Middle frontal gyrus (tissue), 1 donor: Measurements from ENCODE around the gene SAP25.
A peak's percentile ranks its signal among the peaks of the same experiment; 100 is the strongest.

ENCODE experiments used
- DNase-seq: peaks from one replicate; pipeline ENCODE4 v3.0.0-alpha.2; 2015; ENCODE audit warnings: low spot score; ENCODE audit errors: extremely low spot score

SAP25 gene

DNA sequence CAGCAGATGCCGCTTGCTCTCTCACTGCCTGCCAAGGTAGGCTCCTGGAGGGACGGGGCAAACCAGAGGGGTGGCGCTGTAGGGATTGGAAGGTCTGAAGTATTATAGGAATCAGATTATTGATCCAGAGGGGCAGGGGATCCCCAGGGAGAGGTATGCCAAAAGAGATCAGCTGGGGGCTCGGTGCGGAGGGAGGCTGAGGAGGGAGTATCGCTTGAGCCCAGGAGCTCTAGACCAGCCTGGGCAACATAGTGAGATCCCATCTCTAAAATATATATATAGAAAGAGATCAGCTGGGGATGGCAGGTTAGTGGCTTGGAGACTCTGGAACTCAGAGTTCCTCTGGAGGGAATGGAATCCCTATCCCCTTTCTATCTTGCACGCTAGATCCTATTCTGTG, 21.5 kb upstream of the SAP25 start:
- DNase-seq, result no peak

DNA sequence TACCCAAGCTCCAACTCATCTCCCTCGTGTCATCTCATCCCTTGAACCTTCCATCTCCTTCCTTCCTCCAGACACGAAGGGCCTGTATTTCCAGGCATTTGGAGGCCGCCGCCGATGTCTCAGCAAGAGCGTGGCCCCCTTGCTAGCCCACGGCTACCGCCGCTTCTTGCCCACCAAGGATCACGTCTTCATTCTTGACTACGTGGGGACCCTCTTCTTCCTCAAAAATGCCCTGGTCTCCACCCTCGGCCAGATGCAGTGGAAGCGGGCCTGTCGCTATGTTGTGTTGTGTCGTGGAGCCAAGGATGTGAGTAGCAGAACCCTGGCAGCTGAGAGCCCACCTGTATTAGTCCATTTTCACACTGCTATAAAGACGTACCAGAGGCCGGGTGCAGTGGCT, 17.9 kb upstream of the SAP25 start:
- DNase-seq, result no peak

DNA sequence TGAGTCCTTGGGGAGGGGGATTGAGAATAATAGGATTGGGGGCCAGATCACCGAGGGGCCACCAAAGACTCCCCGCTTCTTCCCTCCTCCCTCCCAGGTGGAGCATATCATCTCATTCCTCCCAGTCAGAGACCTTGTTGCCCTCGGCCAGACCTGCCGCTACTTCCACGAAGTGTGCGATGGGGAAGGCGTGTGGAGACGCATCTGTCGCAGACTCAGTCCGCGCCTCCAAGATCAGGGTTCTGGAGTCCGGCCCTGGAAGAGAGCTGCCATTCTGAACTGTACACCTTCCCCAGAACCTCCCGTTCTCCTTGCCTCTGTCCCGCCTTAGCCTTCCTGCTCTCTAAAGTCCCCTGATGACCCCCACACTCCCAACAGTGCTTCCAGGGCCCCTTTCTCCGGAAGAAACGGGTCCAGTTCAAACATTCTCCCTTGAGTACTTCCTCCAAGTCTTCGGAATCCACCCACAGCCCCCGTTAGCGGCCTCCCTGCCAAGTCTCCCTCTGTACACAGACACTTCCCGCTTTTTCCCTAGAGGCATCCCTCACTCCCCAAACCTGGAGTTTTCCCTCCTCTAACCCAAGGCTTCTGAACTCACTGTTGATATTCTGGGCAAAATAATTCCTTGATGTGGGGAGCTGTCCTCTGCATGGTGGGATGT, 16.5 kb upstream of the SAP25 start:
- no peak for DNase-seq

DNA sequence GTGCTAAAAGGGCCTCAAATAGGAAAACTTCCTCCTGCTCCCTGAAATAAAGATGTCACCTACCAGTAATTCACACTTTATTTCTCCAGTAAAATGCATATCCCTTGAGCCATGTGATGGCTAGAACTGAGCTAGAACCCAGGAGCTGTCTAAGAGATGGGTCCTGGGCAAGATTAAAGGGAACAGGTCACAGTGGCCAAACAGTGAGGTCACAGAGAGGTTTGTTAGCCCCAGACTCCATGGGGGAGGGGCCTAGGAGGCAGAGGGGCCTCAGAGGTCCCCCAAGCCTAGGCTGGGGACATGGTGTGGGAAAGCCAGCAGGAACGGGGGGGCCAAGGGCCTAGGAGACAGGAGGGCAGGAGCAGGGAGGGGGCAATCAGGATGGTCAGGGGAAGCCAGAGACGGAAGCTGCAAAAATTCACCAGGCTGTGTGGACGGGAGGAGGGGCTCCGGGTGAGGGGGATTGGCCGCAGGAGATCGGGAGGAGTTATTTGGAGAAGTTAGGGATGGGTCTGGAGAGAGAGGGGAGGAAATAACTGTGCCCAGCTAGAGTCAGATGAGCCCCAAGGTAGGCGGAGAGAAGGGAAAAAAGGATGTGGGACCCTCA, 15.7 kb upstream of the SAP25 start:
- no peak for DNase-seq

DNA sequence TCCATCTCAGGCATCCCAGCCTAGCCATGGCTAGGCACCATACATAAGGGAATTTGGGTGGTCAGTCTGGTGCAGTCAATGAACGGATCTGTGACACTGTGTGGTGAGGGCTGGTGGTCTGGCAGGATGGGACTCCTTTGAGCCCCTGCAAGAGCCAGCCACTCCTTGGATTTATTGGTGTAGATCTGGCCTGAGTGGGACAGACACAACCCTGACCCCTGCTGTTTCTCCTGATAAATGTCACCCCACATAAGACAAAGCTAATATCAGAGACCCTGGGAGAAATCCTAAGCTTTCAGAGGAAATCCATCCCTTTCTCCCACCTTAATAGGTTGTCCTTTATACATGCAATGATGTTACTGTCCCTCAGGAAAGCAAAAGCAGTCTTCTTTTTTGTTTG, 14.7 kb upstream of the SAP25 start:
- no peak for DNase-seq

DNA sequence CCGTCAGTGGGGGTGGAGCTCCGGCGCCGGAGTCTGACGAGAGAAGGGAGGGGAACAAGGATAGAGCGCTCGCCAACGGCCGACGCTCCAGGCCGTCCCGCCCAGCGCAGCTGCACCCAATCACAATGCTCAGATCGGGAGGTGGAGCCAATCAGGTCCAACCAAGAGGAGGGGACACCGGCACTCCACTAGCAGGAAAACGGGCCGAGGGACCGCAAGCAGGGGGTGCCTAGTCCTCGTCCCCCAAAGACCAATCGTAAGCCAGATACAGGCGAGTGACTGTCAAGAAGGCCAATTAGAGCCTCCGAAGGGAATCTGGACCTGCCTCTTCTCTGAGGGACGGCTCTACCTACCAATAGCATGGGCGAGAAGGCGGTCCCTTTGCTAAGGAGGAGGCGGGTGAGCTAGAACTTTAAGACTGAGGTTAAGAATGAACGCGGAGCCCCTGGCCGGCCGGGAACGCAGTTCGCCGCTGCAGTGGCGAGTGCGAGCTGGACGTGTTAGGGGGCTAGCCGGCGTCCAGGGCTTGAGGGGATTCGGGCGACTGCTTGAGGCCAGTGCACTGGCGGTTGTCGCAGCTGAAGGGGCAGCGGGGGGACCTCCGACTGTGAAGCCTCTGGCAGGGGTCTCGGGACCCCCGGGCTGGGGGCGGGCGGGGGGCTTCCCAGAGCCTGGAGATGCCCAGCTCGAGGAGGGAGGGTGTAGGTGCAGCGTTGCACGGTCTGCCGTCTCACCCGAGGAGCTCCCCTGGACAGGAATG, 12.7 kb upstream of the SAP25 start, which contains the start of gene FBXO24:
TSS of gene FBXO24 (plus strand) at position 63 of the 760 bp plus-strand sequence. CDS start at position 361, 298 bp downstream.
- DNase-seq, result peak; percentile 99

DNA sequence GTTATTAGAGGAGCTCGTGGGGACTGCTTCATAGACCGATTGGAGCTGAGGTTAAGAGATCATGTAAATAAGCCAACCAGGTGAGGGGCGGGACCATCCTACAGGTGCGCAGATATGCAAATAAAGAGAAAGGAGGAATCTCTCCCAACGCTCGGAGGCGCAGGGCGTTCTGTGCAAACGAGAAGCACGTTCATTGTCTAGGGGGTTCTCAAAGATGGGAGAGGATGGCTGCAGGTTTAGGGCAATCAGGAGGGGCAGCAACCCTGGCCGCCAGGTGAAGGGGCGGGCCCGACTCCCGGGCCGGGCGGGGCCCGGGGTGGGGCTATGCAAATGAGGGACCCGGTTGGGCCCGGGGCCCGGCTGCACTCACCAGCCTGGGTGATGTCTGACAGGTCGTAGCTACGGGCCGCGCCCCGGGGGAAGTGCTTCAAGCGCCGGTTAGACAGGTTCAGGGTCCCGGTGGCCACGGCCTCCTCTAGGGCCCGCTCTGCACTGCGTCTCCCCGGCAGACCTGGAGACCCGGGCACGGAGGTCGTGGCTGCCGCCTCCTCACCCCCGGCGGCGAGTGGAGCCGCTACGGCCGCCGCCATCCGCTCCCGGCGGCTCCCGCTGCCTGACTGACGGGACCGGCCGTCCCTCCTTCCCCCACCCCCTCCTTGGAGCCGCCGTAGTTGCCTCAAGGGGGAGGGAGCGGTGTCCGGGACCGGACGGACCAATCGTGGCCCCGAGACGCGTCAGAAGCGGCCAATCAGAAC, 12.0 kb upstream of the SAP25 start, which contains the start of gene LRCH4:
TSS of gene LRCH4 (minus strand) at position 619 of the 755 bp plus-strand sequence. CDS start at position 590, 29 bp downstream.
- DNase-seq, result no peak

DNA sequence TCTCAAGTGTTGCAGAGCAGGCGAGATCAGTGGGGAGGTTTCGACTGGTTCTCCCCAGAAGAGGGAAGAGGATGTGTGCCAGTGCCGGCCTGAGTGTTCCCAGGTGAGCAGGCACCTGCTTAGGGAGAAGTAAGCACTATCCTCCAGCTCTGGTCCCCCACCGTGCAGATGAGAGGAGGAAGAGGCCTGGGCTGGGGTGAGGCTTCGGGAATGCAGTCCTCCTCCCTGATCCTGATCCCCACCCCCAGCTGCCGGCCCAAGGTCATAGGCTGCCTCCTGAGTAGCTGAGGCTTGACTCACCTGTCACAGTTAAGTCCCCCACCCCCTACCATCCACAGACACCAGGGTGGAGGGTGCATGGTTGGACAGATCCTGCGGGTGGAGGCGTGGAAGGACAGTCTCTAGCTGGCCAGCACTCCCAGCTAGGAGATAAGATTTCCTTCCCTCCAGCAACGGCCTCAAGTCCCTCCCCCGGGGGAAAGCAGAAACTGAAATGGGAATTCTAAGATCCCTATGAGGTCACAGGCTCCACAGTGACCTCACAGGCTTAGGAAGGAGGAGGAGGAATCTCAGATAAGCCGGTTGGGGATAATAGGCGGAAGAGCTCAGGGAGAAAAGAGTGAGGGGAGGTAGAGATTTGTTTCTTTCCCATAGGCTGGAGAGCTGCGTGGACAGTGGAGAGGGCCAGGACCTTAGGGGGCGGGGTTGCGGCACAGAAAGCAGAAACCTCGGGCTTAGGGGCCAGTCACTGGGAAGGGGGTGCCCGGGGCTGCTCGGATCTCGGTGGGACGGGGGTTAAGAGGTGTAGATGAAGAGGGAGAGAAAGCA, 11.2 kb upstream of the SAP25 start:
- DNase-seq, result no peak

DNA sequence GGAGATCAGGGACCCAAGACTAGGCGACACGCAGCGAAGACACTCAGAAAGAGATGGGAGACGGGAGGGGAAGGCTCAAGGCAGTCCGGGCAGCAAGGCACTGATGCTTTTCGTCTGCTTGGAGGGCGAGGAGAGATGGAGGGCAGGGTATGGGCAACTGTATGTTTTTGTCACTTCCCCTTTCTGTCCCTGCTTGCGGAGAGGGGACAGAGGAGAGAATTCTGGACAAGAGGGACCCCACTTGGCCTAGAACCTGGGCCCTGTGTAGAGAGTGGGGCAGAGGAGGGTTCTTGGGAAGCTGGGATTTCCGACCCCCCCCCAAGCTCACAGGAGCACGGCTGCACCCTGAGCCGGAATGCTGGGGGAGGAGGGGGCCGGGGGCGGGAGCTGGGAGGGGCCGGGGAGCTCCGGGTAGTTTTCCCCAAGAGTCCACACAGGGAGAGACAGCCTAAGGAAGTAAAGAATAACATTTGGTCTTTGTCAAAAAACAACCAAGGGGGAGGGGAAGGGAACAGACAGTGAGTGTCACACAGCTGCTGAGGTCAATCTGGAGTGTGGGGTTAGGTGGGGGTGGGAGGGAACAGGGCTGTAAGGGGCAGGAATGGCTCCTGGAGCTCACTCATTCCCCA, 10.5 kb upstream of the SAP25 start:
- no peak for DNase-seq

DNA sequence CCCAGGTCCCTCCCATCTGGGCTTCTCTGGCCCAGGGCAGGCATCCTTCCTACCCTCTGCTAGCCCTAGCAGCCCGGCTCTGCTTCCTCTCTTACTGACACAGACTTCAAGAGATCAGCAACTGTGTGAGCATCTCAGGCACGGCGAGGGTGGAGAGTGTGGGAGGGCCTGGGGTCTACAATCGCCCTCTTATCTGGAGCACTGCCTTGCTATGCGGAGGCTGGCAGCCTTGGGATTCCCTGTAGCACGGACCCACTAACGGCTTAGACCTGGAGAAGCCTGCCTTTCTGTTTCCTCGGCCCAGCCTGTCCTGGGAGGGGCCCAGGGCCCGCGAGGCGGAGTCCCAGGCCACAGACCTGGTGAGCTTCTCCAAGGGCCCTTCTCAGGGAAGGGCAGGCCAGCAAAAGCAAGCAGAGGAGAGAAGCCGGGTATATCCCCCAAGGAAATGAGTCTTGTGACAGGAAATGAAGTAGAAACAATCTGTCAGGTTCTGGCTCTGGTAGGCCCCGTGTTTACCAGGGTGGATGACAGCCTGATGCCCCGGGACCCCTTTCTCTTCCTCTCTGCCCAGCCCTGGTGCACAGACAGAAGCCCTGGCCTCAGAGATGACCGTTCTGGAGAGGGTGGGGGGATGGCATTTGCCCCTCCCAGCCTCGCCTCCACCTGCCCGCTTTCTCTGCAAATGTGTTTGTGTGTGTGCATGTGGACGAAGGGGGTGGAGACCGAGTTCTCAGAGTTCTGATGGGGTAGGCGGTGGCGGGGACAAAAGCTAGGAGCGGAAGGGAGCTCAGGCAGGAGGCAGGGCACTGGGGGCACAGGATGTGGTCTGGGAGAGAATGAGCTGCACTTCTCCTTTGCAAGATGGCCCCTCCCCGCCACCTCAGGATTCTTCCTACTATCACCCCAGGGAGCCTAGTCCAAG, 9.7 kb upstream of the SAP25 start:
- no peak for DNase-seq

DNA sequence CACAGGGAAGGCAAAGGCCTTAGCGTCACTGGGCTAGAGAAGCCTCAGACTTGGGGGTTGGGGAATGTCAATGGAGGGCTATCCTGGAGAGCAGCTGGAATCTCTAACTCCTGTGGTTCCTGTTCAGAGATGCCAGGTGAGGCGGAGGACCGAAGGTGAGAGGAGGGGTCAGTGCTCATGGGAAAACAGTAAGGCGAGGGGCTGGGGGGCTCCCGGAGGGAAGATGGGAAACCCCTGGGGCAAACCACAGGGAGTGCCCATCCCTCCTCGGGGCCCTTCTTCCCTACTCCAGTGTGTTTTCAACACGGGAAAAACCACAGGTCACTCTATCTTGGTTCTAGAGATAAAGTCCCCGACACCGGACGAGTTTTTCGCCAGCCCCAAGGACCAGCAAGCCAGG, 8.9 kb upstream of the SAP25 start:
- DNase-seq, result no peak

DNA sequence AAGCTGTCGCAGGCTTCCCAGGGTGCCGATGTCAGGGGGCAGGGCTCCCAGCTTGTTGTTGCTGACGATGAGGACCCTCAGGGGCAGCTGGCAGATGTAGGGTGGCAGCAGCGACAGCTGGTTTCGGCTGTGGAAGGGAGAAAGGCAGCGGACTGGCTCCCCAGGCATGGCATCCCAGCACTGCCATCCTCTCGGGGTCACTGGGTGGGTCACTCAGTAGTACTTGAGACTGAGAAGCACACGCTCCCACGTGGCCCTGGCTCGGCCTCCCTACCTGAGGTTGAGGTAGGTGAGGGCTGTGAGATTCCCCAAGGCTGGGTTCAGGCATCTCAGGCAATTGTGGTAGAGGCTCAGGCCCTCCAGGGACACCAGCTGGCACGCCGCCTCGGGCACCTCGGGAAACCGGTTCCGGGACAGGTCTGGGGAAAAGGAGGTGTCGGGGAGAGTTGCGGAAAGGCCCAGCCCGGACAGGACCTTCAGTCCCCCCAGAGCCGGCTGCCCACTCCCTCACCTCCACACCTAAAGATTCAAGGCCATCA, 8.4 kb upstream of the SAP25 start:
- no peak for DNase-seq

DNA sequence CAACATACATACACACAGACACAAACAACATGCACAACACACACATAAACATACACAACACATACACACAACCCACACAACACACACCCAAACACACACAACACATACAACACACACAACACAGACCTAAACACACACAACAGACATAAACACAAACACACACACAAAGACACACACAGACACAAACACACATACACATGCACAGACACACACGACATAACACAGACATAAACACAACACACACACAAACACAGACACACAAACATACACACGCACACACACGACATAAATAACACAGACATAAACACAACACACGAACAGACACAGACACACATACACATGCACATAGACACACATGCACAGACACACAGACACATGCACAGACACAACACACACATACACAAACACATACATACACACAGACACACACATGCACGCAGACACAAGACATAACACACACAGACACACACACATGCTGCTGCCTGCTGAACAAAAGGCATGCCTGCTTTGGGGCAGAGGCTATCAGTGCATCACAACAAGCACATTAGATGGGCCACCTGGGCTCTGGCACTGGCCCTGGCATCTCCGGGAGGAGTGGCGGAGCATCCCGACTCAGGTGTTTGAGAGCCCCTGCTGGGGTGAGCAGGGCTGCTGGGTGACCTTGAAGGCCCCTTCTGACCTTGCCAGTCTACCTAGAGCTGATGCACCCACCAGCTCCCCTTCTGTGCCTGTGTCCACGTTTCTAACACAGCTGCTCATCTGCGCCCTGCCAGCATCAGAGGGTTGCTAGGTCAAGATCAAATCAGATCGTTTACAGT, 7.0 kb upstream of the SAP25 start:
- no peak for DNase-seq

DNA sequence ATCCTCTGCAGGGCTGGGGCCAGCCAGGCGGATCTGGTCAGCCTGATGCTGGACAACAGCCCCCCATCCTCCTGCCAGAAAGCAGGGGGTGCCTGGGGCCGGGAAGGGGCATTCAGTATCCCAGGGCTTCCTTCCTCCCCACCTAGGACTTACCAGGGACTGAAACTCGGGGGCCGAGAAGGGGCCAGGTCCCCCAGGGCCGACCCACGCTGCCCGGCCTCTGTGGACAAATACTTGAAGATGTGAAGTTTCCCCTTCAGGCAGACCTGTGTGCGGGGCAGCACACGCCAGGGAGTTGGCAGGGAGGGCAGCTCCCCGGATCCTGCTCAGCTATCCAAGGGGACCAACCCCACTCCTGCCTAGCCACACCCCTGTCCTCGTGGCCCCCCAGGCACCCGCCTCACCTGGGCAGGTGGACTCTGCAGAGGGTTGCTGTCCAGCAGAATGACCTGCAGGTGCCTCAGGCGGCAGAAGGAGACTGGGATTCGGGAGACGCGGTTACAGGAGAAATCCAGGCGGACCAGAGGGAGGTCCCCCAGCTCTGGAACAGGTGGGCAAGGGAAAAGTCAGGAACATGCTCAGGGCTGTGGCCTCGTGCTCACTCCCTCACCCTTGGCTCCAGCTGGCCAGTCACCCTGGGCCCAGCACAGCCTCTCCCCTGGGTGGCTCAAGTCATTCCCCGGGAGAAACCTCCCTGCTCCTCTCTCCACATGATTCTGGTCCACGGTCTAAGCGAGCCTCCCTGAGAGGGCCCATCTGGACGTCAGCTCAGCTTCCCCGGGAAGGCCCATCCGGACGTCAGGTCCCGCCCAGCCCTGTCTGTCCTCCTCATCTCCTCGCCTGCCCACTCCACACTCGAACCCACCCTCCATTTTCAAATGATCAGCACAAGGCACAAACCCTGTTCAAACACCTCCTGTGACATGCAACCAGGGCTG, 4.8 kb upstream of the SAP25 start:
- DNase-seq, result no peak

DNA sequence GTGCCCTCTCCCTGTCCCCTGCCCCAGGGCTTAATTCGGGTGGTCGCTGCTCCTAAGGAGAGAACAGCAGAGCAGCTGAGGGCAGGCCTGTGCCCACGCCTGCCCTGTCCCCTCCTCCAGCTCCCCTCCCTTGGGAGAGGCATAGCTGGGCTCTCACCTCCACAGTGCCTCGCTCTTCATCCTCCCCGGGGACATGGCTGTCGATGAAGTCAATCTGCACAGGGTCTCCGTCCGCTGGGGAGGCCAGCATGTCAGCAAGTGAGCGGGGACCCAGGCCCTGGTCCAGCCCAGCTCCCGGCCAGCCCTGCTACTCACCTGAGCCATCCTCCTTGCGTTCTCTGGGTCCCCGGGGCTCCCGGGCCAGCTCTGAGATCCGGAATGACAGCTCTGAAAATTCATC, 3.8 kb upstream of the SAP25 start:
- DNase-seq, result no peak

DNA sequence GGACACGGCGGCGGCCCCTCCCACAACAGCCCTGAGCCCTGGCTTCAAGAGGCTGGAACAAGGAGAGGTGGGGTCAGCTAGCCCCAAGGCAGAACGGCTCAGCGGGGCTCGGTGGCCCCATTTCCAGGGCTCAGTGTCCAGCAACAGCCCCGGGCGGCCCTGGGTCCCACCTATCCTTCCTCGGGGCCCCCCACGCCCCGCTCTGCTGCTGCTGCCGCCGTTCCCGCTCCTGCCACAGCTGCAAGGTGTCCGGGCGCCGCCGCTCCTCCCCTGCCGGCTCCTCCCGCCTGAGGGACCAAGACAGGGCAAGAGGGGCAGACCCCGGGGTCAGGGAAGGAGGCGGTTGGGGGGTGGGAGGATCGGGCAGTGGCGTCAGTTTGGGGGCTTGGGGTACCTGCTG, 3.4 kb upstream of the SAP25 start:
- DNase-seq, result no peak

DNA sequence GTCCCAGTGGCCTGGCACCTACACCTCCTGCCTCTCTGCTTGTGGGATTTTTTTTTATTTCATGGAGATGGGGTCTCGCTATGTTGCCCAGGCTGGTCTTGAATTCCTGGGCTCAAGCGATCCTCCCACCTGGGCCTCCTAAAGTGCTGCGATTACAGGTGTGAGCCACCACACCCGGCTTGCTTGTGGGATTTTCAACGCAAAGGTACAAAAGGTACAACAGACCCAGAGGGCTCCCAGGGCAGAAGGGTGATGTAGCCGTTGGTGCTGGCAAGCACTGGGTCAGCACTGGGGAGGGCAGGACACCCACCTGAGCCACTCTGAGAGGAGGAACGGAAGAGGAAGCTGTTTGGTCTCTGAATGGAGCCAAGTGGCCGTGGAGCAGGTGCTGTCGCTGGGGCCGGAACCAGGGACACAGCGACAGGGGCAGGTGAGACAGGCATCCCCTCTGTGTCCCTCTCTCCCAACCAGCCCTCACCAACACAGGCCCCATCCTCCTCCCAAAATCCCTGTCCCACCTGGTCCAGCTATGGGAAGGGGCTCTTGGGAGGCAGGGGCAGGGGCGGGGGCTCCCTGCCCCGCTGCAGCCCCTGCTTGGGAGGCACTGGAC, 2.8 kb upstream of the SAP25 start:
- no peak for DNase-seq
